Transverse colon (tissue), 4 donors: ENCODE measurements around the gene ZXDA. TPM values are rescaled to one million over a fixed set of nuclear protein-coding genes. Genes with fewer than 3 reads are reported as not detected.
"Not testable (repeated sequence)": the region's sequence is repeated elsewhere in the genome, so short reads cannot be mapped to it uniquely, and the experiment has no call there.

ENCODE experiments used
- DNase-seq: peaks from one replicate; pipeline ENCODE4 v3.0.0-alpha.2; 2019
- H3K27ac ChIP-seq, 4 donors: fragments of 200-600 bp; sonication (generic); 2 replicates each; pipeline ENCODE4 v1.5.1; 2016 to 2018; ENCODE audit warnings: inconsistent platforms in 4 of 4
- H3K27me3 ChIP-seq: fragments of 200-600 bp; sonication (generic); 2 replicates; pipeline ENCODE4 v1.5.1; 2017; ENCODE audit warnings: inconsistent platforms
- H3K36me3 ChIP-seq, 4 donors: fragments of 200-600 bp; sonication (generic); 2 replicates each; pipeline ENCODE4 v1.5.1; 2017 to 2019; ENCODE audit warnings: inconsistent platforms in 4 of 4
- H3K4me1 ChIP-seq, 4 donors: fragments of 200-600 bp; sonication (generic); 2 replicates each; pipeline ENCODE4 v1.5.1; 2017 to 2020; ENCODE audit warnings: inconsistent platforms in 4 of 4
- H3K4me3 ChIP-seq, 4 donors: fragments of 200-600 bp; sonication (generic); 1 replicate in 1 of 4; 2 replicates in 3 of 4; pipeline versions ENCODE4 v1.5.1 to v1.6.1; 2017 to 2019; ENCODE audit warnings: inconsistent platforms in 4 of 4
- H3K9me3 ChIP-seq, 2 donors: fragments of 200-600 bp; sonication (generic); 2 replicates each; pipeline ENCODE4 v1.5.1; 2017 to 2019; ENCODE audit warnings: inconsistent platforms in 2 of 2
- CTCF ChIP-seq, 5 experiments: fragments of 200-600 bp in 3 of 5; fragments of 450-650 bp in 2 of 5; sonication (generic) in 3 of 5; IDR thresholded peaks; 1 replicate in 2 of 5; 2 replicates in 3 of 5; pipeline ENCODE4 v1.5.1; 2016 to 2017; ENCODE audit warnings: antibody characterized with exemption in 5 of 5, inconsistent platforms in 3 of 5, mild to moderate bottlenecking in 2 of 5, moderate library complexity in 1 of 5
- EP300 ChIP-seq: sonication (generic); formaldehyde crosslinking; IDR thresholded peaks from one replicate; pipeline ENCODE4 v1.6.1; 2017; ENCODE audit warnings: antibody characterized with exemption, low read depth
- POLR2A ChIP-seq: fragments of 450-650 bp; IDR thresholded peaks from one replicate; pipeline ENCODE4 v1.6.1; 2016; ENCODE audit warnings: antibody characterized with exemption, mild to moderate bottlenecking, moderate library complexity
- POLR2AphosphoS5 ChIP-seq, 3 donors: sonication (generic); formaldehyde crosslinking; IDR thresholded peaks; one replicate each; pipeline ENCODE4 v1.6.1; 2016; ENCODE audit warnings: antibody characterized with exemption in 3 of 3
- WGBS, 2 donors: methylation state at CpG; one replicate each; pipeline ENCODE4 v1.1.5; 2018; ENCODE audit warnings: low coverage in 1 of 2; 5-methylcytosine and 5-hydroxymethylcytosine counted together
- in situ Hi-C, 4 donors: fragments of 200-750 bp; cut with MboI; loops; one replicate each; pipeline versions ENCODE4 v1.15.0 to v1.15.1; 2017; ENCODE audit warnings: low sequenced_read_pairs in 3 of 4, low pct_ligation_motif_present in 1 of 4, low pct_unique_long_range_greater_than_20kb in 1 of 4
- intact Hi-C: fragments of 100-400 bp; cut with DNase I; formaldehyde crosslinking; loops from one replicate; pipeline ENCODE4 v1.15.1; 2023; ENCODE audit warnings: low total_unique reads
- total RNA-seq, 4 donors: library from RNA; depleted of rRNA; stranded (reverse); fragments of >200 nt; gene quantifications; one replicate each; pipeline ENCODE4 v1.1.0, GENCODE V29; 2016

The ZXDA gene
- total RNA-seq, 4 donors from 2014 or later, result 5.2 to 18.7 (median 9.2) TPM

GRCh38 chrX:57918750-57919436 lies 8.6 kb upstream of the ZXDA start:
- no peaks in the 10 kb centered on the region for H3K36me3 ChIP-seq
- 47% methylated on average over 19 of the region's 19 CpGs; no CpG with 5 or more reads in 1 of the 2 donors for WGBS, 2 donors
- no peaks in the 10 kb centered on the region for H3K27me3 ChIP-seq
- intact Hi-C loops (no loop called here), in situ Hi-C loops (loop anchor here (25.0 kb wide), 2 partner anchors 107 to 332 kb away; partner anchors contain the start of gene ZXDB (in 4 of the 4))
- H3K27ac ChIP-seq, result no peak overlapping the region
- no peaks in the 10 kb centered on the region for H3K4me1 ChIP-seq
- H3K4me3 ChIP-seq, result no peak overlapping the region
- no peaks in the 10 kb centered on the region for H3K9me3 ChIP-seq
- TF ChIP-seq POLR2A (no peak), CTCF (IDR thresholded peaks at IDR 0.05) (peak; percentile 28 to 53 (median 40)), EP300 (no peak), POLR2AphosphoS5 (IDR thresholded peaks at IDR 0.05) (no peak)
- peak; percentile 27 for DNase-seq

- in situ Hi-C loops, result loop anchor here (25.0 kb wide), 2 partner anchors 103 to 328 kb away; partner anchors contain the start of gene ZXDB (in 4 of the 4)
- Histone ChIP-seq H3K36me3 (no peaks in the 10 kb centered on the region), H3K27ac (no peak overlapping the region), H3K4me1 (no peaks in the 10 kb centered on the region), H3K4me3 (no peak overlapping the region), H3K27me3 (no peaks in the 10 kb centered on the region), H3K9me3 (no peaks in the 10 kb centered on the region)
- intact Hi-C loops, result no loop called here
- no peak for DNase-seq
- 78% methylated on average over 5 of the region's 5 CpGs; no CpG with 5 or more reads in 1 of the 2 donors for WGBS, 2 donors
- TF ChIP-seq POLR2A (no peak), EP300 (no peak), CTCF (IDR thresholded peaks at IDR 0.05) (no peak), POLR2AphosphoS5 (IDR thresholded peaks at IDR 0.05) (no peak)
Observed at GRCh38 chrX:57915680-57916079, 5.4 kb upstream of the ZXDA start.

DNA sequence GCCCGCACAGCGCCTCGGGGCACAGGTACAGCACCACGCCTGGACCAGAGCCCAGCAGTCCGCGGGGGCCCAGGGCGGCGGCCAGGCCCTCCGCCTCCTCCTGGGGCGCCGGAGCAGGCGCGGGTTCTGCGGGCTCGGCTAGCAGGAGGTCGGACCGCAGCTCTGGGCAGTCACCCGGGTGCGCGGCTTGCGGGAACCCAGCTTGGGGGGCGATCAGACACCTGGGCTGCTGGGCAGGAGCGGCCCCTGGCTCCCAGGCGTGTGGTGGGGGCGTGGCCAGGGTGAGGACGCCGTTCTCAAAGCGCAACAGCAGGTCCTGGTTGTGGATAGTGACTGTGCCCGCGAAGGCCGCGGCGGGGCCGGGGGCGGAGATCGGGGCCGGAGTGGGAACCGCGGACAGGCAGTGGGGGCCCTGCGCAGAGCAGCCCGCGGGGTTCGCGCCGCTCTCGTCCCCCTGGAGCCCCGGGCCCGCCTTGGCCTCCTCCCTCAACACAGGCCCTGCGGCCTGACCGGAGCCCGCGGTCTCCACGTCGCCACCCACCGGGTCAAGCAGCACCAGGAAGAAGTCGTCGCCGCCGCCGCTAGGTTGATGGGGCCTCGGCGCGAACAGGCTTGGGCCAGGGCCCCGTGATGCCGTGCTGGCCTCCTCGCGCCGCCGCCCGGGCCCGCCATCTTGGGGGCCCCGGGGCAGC lies 517 bp downstream of the ZXDA start:
- H3K9me3 ChIP-seq, intact Hi-C loops, H3K4me1 ChIP-seq, H3K27me3 ChIP-seq, H3K36me3 ChIP-seq: not testable (repeated sequence)
- Histone ChIP-seq H3K27ac (peak overlapping the region; percentile 86 to 93 (median 90)), H3K4me3 (peak overlapping the region; percentile 31 to 60 (median 46))
- WGBS, 2 donors, result 45% methylated on average over 19 of the region's 72 CpGs; no CpG with 5 or more reads in 1 of the 2 donors
- in situ Hi-C loops, result loop anchor here (25.0 kb wide), 2 partner anchors 97 to 322 kb away; partner anchors contain the start of gene ZXDB (in 4 of the 4)
- peak; percentile 32 for DNase-seq

- H3K36me3 ChIP-seq, H3K4me1 ChIP-seq, intact Hi-C loops, H3K9me3 ChIP-seq, H3K27me3 ChIP-seq: not testable (repeated sequence)
- Histone ChIP-seq H3K4me3 (peak overlapping the region in 3 of 4 donors; percentile 42 to 60 (median 51)), H3K27ac (peak overlapping the region; percentile 86 to 93 (median 90))
- WGBS, 2 donors, result 68% methylated on average over 28 of the region's 28 CpGs; no CpG with 5 or more reads in 1 of the 2 donors
- in situ Hi-C loops, result loop anchor here (25.0 kb wide), 2 partner anchors 97 to 322 kb away; partner anchors contain the start of gene ZXDB (in 4 of the 4)
- peak in 1 of 5 experiments; percentile 28 for TF ChIP-seq CTCF (IDR thresholded peaks at IDR 0.05)
- peak; percentile 10 for DNase-seq
Observed at GRCh38 chrX:57908972-57909594, 1.2 kb downstream of the ZXDA start.
